Measurements from ENCODE around the gene SCAP. TPM values are rescaled to one million over a fixed set of nuclear protein-coding genes. Genes with fewer than 3 reads are reported as not detected.
"Not testable (repeated sequence)": the region's sequence is repeated elsewhere in the genome, so short reads cannot be mapped to it uniquely, and the experiment has no call there.

Gene SCAP
- total and polyA plus RNA-seq, 12 donors: 31.7 to 56.7 (median 40.4) TPM

GRCh38 chr3:47513125-47513929 lies 37.6 kb upstream of the SCAP start, which contains the start of gene ELP6:
Gene ELP6 (minus strand): TSS chr3:47513712. CDS start chr3:47513590, 122 bp downstream.
- H3K4me1 ChIP-seq: peaks cover 3 to 16% (median 11%) of the 10 kb centered on the region in 9 donors
- peak; percentile 98 to 100 (median 99) for ATAC-seq
- no peaks in the 10 kb centered on the region for H3K9me3 ChIP-seq
- peak in 8 of 9 donors; percentile 31 to 68 (median 50) for TF ChIP-seq CTCF (IDR thresholded peaks at IDR 0.05)
- H3K27ac ChIP-seq: peak within 1 kb of the TSS; percentile 82 to 95 (median 92)
- WGBS, 2 donors: 0 to 1% methylated on average over 71 of the region's 71 CpGs
- intact Hi-C loops (cut with DNase I): loop anchor here in 3 of 10 donors (2.0 to 5.0 kb wide), 3 partner anchors 267 to 289 kb away; partner anchors contain the start of genes SMARCC1 (in 2 of the 3) and DHX30 (in 1 of the 3)
- peaks cover 0 to 29% (median 10%) of the 10 kb centered on the region in 9 donors for H3K36me3 ChIP-seq
- peak within 1 kb of the TSS; percentile 61 to 79 (median 68) for H3K4me3 ChIP-seq
- H3K27me3 ChIP-seq: no peaks in the 10 kb centered on the region
- peak; percentile 97 for DNase-seq

GRCh38 chr3:47512416-47513124 lies 36.8 kb upstream of the SCAP start:
- DNase-seq: peak; percentile 10 to 19
- 19% methylated on average over 36 of the region's 36 CpGs for WGBS, 2 donors
- intact Hi-C loops (cut with DNase I): loop anchor here in 3 of 10 donors (2.0 to 5.0 kb wide), 3 partner anchors 268 to 290 kb away; partner anchors contain the start of genes SMARCC1 (in 2 of the 3) and DHX30 (in 1 of the 3)
- no peak for TF ChIP-seq CTCF (IDR thresholded peaks at IDR 0.05)
- peak overlapping the region; percentile 61 to 79 (median 68) for H3K4me3 ChIP-seq
- peaks cover 3 to 16% (median 11%) of the 10 kb centered on the region in 9 donors for H3K4me1 ChIP-seq
- peak overlapping the region; percentile 82 to 95 (median 92) for H3K27ac ChIP-seq
- H3K27me3 ChIP-seq: no peaks in the 10 kb centered on the region
- H3K9me3 ChIP-seq: no peaks in the 10 kb centered on the region
- peak in 6 of 8 donors; percentile 9 to 36 (median 17) for ATAC-seq
- H3K36me3 ChIP-seq: peaks cover 0 to 36% (median 10%) of the 10 kb centered on the region in 9 donors

- intact Hi-C loops (cut with DNase I); ATAC-seq: not testable (repeated sequence)
These were observed 29.5 kb upstream of the SCAP start for GRCh38 chr3:47505267-47505666.

GRCh38 chr3:47504113-47504512 lies 28.4 kb upstream of the SCAP start:
- H3K36me3 ChIP-seq: peaks cover 0 to 96% (median 30%) of the 10 kb centered on the region in 9 donors
- no peak for TF ChIP-seq CTCF (IDR thresholded peaks at IDR 0.05)
- H3K27me3 ChIP-seq: no peaks in the 10 kb centered on the region
- ATAC-seq (no peak), DNase-seq (no peak)
- no peaks in the 10 kb centered on the region for H3K4me1 ChIP-seq
- 89 to 93% methylated on average over 7 of the region's 7 CpGs for WGBS, 2 donors
- no peak overlapping the region for H3K27ac ChIP-seq
- intact Hi-C loops (cut with DNase I): no loop called here
- no peaks in the 10 kb centered on the region for H3K9me3 ChIP-seq
- no peak overlapping the region for H3K4me3 ChIP-seq

More at GRCh38 chr3:47505267-47505666, 29.5 kb upstream of the SCAP start:
- DNase-seq, H3K27ac ChIP-seq, H3K4me3 ChIP-seq, H3K4me1 ChIP-seq, H3K27me3 ChIP-seq, H3K9me3 ChIP-seq: not testable (repeated sequence)
- peaks cover 0 to 96% (median 35%) of the 10 kb centered on the region in 9 donors for H3K36me3 ChIP-seq
- WGBS, 2 donors: 98% methylated on average over 6 of the region's 6 CpGs

Data from heart right ventricle (tissue), 16 donors.